Erythroblast (primary cell): Measurements from ENCODE around the gene LTBP1.

Experiments used
- GATA1 ChIP-seq: IDR thresholded peaks from 2 replicates; pipeline ENCODE4 v1.6.1; 2011; ENCODE audit warnings: low read depth, mild to moderate bottlenecking, control low read depth, low read length, moderate library complexity
- POLR2A ChIP-seq: IDR thresholded peaks from 2 replicates; pipeline ENCODE4 v1.6.1; 2011; ENCODE audit warnings: mild to moderate bottlenecking, low read length

GRCh38 chr2:32954206-32954605 lies 7.5 kb downstream of the LTBP1 start:
- TF ChIP-seq POLR2A (no peak), GATA1 (no peak)
